OCI-LY3 (cell line): ENCODE data around the gene CDH23.

ENCODE experiments used
- EZH2phosphoT487 ChIP-seq: fragments of 200-600 bp; shearing (Covaris generic); IDR thresholded peaks from 2 replicates; pipeline ENCODE4 v1.6.1; 2018; ENCODE audit warnings: antibody characterized with exemption, mixed run types, low read depth
- TF ChIP-seq, protein P1 (sequence below): fragments of 200-600, 300-600 bp; sonication (generic); IDR thresholded peaks from 2 replicates; pipeline ENCODE4 v1.5.1; 2014; ENCODE audit warnings: antibody characterized with exemption, low read length, low read depth

DNA sequence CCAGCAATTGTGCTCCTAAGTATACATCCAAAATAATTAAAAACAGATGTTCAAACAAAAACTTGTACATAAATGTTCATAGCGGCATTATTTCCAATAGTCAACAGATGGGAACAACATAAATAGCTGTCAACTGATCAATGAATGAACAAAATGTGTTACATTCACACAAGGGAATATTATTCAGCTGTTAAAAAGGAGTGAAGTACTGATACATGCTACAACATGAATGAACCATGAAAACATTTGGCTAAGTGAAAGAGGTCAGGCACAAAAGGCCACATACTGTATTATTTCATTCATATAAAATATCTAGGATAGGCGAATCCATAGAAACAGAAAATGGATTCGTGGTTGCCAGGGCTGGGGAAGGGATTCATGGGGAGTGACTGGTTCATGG is 109.1 kb downstream of the CDH23 start:
- no peak for TF ChIP-seq EZH2phosphoT487
- TF ChIP-seq, protein P1, sequence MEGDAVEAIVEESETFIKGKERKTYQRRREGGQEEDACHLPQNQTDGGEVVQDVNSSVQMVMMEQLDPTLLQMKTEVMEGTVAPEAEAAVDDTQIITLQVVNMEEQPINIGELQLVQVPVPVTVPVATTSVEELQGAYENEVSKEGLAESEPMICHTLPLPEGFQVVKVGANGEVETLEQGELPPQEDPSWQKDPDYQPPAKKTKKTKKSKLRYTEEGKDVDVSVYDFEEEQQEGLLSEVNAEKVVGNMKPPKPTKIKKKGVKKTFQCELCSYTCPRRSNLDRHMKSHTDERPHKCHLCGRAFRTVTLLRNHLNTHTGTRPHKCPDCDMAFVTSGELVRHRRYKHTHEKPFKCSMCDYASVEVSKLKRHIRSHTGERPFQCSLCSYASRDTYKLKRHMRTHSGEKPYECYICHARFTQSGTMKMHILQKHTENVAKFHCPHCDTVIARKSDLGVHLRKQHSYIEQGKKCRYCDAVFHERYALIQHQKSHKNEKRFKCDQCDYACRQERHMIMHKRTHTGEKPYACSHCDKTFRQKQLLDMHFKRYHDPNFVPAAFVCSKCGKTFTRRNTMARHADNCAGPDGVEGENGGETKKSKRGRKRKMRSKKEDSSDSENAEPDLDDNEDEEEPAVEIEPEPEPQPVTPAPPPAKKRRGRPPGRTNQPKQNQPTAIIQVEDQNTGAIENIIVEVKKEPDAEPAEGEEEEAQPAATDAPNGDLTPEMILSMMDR: no peak
